ENCODE data around the gene CD59. TPM values are rescaled to one million over a fixed set of nuclear protein-coding genes. Genes with fewer than 3 reads are reported as not detected.

The CD59 gene
- total and polyA plus RNA-seq, 3 experiments from 2014 or later: 25.2 to 40.4 (median 28.0) TPM

DNA sequence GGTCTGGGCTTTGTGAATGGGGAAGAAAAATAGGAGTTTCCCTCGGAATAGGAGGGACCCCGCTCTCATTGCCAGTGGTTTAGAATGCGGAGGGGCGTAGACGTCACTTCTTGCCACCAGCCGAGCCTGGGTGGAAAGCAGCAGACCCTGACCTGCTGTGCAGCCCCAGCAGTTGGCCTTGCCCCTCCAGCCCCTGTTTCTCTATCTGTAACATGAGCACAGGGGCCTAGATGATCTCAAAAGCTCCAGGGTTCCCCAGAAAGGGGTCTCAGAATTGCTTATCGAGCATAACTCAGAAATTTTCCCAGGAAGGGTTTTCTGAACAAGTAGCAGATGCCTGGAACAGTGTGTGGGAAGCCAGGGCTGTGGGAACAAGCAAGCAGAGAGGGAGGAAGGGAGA lies 79.5 kb downstream of the CD59 start:
- H3K27ac ChIP-seq (ENCODE audit: low read depth, low read length): no peak overlapping the region
- H3K9me3 ChIP-seq (ENCODE audit: low read length): no peaks in the 10 kb centered on the region
- H3K9me3 Mint-ChIP-seq: no peaks in the 10 kb centered on the region
- ChIA-PET POLR2A (no interaction called here), CTCF (no interaction called here)
- no peak overlapping the region for H3K4me3 ChIP-seq (ENCODE audit: low read length)
- no peaks in the 10 kb centered on the region for H3K4me1 Mint-ChIP-seq
- DNase-seq: no peak
- no peaks in the 10 kb centered on the region for H3K4me1 ChIP-seq (ENCODE audit: insufficient read depth, low read length)
- no peak overlapping the region for H3K4me3 Mint-ChIP-seq
- peaks cover 2 to 17% of the 10 kb centered on the region in 2 donors for H3K27me3 Mint-ChIP-seq
- H3K27me3 ChIP-seq (ENCODE audit: insufficient read depth, low read length, poor library complexity, severe bottlenecking): no peaks in the 10 kb centered on the region
- H3K36me3 ChIP-seq (ENCODE audit: insufficient read depth, low read length): no peaks in the 10 kb centered on the region
- H3K36me3 Mint-ChIP-seq: no peaks in the 10 kb centered on the region
- no peak overlapping the region for H3K27ac Mint-ChIP-seq

DNA sequence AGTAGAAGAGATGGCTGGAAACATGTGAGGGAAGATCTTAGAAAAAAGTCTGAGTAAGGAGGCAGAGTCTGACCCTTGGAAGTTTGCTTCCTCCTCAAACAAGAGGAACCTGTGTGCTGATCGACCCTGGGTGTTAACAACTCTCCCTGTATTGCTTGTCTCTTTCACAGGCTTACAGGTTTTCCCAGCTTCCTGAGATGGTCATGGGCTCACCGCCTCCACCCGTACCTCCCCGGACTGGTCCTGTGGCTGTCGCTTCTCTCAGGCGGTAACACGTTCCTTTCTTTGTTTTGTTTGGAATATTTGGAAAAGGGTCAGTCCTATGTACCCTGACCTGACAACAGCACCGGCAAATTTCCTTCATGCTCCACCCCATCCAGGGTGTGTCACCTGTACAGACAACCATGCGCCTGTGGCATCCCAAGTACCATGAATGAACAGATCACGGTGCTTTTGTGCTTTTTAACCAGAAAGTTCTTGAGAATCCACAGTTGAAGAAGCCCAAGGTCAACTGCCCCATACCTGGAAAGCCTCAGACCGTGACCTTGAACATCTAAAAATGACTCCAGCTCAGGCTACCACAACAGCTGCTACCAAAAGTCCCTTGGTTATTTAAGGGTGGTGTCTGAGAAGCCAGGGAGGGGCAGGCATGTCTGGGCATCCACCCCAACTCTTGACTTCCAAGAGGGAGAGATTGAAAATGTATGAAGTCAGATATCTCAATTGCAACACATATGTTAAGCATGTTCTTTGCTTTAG lies 80.2 kb downstream of the CD59 start:
- Histone ChIP-seq H3K36me3 (ENCODE audit: insufficient read depth, low read length) (no peaks in the 10 kb centered on the region), H3K9me3 (ENCODE audit: low read length) (no peaks in the 10 kb centered on the region), H3K27ac (ENCODE audit: low read depth, low read length) (no peak overlapping the region), H3K4me3 (ENCODE audit: low read length) (no peak overlapping the region), H3K4me1 (ENCODE audit: insufficient read depth, low read length) (no peaks in the 10 kb centered on the region), H3K27me3 (ENCODE audit: insufficient read depth, low read length, poor library complexity, severe bottlenecking) (no peaks in the 10 kb centered on the region)
- Mint-ChIP-seq H3K9me3 (no peaks in the 10 kb centered on the region), H3K27me3 (peaks cover 3 to 17% of the 10 kb centered on the region in 2 donors), H3K4me3 (no peak overlapping the region), H3K36me3 (no peaks in the 10 kb centered on the region), H3K4me1 (no peaks in the 10 kb centered on the region), H3K27ac (no peak overlapping the region)
- DNase-seq: no peak
- POLR2A ChIA-PET: no interaction called here
- CTCF ChIA-PET: no interaction called here

DNA sequence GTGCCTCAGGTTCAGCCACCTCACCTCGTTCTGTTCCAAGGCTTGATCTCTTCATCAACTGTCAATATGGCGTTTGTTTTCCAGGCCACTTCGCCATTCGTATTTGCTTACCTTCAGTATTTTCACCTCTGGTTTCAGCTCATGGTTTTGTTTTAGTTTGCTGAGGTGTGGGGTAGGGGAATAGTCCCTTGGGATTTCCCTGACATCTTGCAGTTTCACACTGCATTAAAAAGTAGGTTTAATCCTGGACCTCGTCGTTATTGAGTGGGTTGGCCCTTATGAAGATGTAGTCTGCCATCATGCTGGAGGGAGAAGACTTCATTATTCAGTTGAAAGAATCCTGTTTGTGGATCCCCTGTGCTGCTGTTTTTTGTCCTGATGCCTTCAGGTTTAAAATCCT lies 81.6 kb downstream of the CD59 start:
- peaks cover 6 to 30% of the 10 kb centered on the region in 2 donors for H3K27me3 Mint-ChIP-seq
- H3K27me3 ChIP-seq (ENCODE audit: insufficient read depth, low read length, poor library complexity, severe bottlenecking): no peaks in the 10 kb centered on the region
- DNase-seq: no peak
- POLR2A ChIA-PET: no interaction called here
- no peaks in the 10 kb centered on the region for H3K36me3 Mint-ChIP-seq
- no peaks in the 10 kb centered on the region for H3K36me3 ChIP-seq (ENCODE audit: insufficient read depth, low read length)
- H3K4me1 Mint-ChIP-seq: no peaks in the 10 kb centered on the region
- no peak overlapping the region for H3K4me3 Mint-ChIP-seq
- CTCF ChIA-PET: no interaction called here
- H3K27ac ChIP-seq (ENCODE audit: low read depth, low read length): no peak overlapping the region
- H3K9me3 ChIP-seq (ENCODE audit: low read length): no peaks in the 10 kb centered on the region
- no peaks in the 10 kb centered on the region for H3K4me1 ChIP-seq (ENCODE audit: insufficient read depth, low read length)
- H3K4me3 ChIP-seq (ENCODE audit: low read length): no peak overlapping the region
- H3K9me3 Mint-ChIP-seq: no peaks in the 10 kb centered on the region
- no peak overlapping the region for H3K27ac Mint-ChIP-seq

Other genes with a start within 250 kb of the CD59 start
- not detected for gene C11orf91, start 35.6 kb downstream of the CD59 start, total RNA-seq
- not detected for gene C11orf91, start 35.6 kb downstream of the CD59 start, polyA plus RNA-seq
- gene FBXO3, start 38.1 kb upstream of the CD59 start, total RNA-seq: 10 to 100 TPM; 16.7 to 17.1 TPM
- 33.4 TPM for gene FBXO3, start 38.1 kb upstream of the CD59 start, polyA plus RNA-seq
- gene LMO2, start 155.7 kb upstream of the CD59 start, total RNA-seq: under 1 TPM; 0.13 to 0.53 TPM
- gene LMO2, start 155.7 kb upstream of the CD59 start, polyA plus RNA-seq: not detected